Umbilical cord (tissue), 2 donors: ENCODE data around the gene MYO3B. TPM values are rescaled to one million over a fixed set of nuclear protein-coding genes. Genes with fewer than 3 reads are reported as not detected.

ENCODE experiments used
- DNase-seq: peaks from one replicate; pipeline ENCODE4 v3.0.0-alpha.2; 2015; ENCODE audit warnings: low spot score
- total RNA-seq: library from RNA; depleted of rRNA; stranded (reverse); fragments of >200 nt; gene quantifications from one replicate; pipeline ENCODE4 v1.2.3, GENCODE V29; 2014; ENCODE audit warnings: low replicate concordance; ENCODE audit not compliant: insufficient read depth

The MYO3B gene
- total RNA-seq, 1 donor from 2014 or later, result 3.9 TPM

DNA sequence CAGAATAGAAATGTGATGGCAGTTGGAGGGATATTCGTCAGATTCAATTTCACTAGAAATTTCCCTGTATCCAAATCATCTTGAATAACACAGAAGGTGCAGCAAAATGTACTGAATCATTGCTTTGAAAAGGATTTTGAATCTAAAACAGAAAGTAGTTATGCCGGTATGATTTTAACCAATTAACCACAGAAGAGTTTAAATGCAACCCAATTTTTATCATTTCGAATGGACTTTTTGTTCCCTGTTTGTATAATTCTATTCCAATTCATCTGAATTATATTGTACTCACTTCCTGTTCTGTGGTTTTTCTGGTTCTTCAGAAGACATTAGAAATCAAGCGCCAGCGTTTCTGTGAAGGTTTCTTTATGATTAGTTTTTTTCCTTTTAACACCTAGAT, 190.4 kb downstream of the MYO3B start:
- no peak for DNase-seq

DNA sequence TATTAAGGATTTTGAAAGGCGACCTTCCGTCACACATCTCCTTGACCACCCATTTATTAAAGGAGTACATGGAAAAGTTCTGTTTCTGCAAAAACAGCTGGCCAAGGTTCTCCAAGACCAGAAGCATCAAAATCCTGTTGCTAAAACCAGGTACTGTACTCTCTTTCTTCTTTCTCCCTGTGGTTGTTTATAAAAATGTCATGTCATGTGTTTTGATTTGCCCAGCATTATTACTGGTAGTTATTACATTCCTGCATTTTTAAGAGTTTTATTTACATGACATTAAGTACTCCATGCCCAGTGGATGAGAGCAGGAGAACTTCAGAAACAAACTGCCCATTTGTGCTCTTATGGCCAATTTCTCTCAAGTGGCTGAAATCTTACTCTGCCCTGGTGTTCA, 191.3 kb downstream of the MYO3B start:
- DNase-seq, result no peak

DNA sequence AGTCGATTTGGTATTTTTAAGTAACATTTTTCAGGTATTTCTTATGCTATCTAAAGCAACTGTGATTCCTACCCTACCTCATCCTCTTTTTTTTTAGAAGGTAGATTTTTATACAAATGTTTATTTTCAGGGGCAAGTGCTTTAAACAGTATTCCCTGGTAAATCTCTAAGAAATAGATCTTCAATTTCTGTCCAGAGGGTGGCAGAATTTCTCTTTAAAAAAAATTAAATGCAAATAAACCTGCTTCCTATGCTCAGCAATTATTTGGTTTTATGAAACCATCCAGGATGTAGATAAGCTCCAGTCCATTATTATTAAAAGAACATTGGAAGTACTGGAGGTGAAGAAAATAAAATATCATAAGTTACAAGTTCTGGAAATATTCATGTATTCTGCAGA, 191.9 kb downstream of the MYO3B start:
- DNase-seq, result peak; percentile 54

DNA sequence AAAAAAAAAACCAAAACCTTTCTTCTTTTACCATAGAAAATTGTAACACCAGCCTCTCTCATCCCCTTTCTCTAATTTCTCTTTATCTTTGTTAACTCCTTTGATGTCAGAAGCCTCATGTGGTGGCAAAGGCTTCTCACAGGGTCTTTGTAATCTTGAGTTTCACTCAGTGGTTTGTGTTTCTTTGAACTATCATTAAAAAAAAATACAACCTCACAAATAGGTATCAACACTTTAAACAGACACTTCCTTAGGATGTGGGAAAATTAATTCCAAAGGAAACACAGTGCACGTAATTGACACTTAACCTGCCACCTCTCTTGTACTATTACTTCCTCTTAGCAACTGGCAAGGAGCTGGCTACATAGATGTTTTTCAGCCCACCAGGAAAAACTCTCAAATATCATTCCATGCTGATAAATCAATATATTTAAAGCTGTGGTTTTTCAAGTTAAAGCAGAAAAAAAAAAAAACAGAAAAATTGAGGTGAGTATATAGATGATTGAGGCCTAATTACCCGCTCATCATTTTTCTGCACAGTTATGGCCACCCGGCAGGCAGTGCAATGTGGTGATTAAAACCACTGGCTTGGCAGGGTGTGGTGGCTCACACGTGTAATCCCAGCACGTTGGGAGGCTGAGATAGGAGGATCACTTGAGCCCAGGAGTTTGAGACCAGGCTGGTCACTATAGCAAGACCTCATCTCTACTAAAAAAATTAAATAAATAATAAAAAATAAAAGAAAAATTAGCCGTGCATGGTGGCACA, 193.5 kb downstream of the MYO3B start:
- no peak for DNase-seq

DNA sequence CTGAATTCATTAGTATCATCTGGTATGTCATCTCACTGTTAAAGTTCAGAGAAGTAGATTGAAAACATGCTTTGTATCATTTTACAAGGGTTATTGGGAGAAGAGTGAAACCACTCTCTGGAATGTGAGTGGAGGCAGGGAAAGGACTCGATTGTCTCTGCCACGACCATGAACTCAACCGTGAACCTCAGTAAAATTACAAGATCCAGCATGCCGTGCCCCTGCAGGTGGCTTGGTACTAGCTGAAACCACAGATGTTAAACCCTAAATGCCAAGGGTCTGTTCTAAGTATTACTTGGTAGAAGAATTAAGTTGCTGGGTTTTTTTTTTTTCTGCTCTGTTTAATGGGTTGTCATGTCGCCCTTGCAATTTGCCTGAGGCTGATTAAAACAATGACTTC, 197.2 kb downstream of the MYO3B start:
- DNase-seq, result no peak

DNA sequence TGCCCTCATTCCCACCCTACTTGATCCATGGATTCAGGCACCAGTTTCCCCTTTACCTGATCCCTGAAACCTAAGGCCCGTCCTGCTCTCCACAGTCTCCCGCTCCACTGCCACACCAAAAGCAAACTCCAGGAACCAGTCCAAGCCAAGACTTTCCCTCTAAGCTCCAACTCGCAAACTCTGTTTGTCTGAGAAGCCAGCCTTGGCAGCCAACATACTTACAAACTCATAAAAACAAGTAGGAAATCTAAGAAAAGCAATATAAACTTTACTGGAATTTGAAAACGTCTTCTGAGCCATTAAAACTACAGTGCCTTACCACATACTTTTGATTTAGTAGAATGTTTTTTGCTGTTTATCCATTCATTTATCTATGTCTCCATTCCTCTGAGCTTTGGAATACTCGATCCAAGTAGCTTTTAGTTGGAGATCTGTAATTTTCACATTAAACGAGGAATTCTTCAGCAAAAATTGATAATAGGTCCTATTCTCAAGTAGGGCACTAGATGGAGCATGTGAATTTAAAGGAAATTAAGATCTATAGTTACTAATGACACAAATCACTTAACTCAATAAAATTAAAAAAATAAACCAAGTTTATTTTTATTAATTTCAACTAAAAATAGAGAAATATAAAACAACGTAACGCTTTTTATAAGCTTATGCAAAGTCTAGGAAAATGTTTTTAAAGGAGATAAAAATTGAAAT, 199.7 kb downstream of the MYO3B start:
- peak; percentile 93 for DNase-seq

DNA sequence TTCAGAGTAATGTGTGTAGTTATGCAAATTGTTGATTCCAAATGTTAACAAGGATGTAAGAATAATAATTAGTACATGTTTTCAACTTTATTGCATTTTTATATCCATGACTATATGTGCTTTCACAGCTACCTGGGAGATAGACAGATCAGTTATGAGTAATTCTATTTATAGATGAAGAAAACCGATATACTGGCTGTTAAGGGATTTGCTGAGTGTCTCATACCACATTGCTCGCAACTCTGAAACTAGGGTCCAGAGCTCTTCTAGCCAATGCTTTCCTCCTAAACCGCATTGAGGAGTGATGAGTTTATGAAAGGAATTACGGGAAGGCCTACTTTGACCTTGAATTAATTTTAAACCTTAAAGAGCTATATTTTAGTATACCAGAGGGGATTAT, 202.3 kb downstream of the MYO3B start:
- DNase-seq, result no peak

DNA sequence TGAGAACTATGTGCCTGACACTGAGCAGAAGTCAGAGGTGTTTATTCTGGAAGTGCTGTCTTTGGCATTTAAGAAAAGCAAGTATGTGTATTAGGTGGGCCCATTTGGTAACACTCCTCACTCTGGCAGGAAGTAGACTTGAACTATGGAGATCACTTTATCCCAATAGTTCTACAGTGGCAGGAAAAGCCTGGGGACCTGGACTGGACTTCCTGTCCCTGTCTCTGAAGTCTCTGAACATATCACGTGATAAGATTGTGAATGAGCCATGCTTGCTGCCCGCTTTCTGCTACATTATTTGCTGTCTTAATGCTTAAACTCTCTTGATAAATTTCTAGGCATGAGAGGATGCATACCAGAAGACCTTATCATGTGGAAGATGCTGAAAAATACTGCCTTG, 203.7 kb downstream of the MYO3B start:
- no peak for DNase-seq

DNA sequence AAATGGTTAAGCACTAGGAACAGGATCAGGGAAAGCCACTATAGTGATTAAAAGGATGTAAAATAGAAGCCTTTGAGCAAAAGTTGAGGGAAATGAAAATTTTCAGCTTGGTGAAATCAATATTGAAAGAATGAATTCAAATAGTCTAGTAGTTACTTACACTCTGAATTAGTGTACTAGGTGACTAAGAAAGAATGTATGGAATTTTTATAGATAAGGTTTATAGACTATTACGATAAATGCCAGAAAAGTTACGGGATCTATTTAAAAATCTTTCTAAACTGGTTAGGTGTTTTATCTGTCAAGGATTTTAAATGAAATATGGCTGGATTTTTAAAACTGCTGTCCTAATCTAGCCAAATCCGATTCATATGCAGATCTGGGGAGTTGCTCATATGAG, 208.6 kb downstream of the MYO3B start:
- peak; percentile 69 for DNase-seq

DNA sequence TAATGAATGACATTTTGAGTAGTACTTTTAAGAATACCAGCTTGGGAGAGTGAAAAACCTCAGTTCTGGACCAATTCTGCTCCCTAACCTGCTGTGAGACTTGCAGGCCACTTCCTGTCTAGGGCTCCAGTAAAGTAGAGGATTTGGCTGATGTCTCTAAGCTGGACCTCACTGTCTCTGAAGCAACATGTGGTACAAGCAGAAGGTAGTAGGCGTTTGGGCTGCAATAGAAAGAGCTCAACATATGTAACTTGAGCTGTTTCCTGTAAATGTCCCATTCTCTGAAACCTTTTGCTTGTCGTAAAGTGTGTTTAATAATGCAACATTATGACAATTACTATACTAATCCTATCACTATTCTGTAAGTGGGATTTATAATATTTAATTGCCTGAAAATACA, 213.1 kb downstream of the MYO3B start:
- DNase-seq, result no peak

DNA sequence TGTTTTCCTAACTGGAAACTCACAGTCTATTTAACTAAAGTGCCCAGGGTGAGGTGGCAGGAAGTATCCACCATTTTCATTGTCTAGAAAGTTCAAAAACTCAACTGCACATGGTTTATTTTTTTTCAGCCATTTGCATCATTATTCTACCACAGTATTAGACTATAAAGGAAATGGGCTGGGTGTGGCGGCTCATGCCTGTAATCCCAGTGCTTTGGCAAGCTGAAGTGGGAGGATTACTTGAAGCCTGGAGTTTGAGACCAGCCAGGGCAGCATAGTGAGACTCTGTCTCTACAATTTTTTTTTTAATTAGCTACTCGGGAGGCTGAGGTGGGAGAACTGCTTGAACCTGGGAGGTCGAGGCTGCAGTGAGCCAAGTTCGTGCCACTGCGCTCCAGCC, 213.8 kb downstream of the MYO3B start:
- DNase-seq, result peak; percentile 73

DNA sequence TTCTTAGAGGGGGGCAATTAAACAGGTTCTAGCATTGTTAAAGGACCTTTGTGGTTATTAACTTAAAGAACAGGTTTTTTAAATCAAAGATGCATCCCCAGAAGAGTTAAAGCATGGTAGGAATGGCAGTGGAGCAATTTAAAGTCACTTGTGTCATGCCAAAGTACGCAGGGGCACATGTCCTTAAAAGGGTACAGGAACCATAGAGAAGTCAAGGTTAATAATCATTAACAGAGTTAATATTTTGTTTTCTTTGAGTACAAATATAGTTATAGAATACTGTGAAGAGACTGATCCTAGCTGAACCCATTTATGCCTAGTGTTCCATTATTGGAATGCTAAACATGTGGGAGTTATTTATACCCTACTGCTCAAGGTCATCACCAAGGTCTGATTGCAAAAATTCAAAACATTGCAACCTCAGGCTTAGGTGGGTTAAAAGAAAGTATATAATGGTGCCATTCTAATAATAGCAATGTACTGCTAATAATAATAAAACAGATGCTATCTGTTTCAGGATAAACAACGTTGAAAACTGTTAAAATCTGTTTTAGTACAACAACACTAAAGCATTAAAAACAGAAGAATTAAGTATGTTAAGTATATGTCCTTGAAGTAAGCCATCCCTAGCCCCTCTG, 216.0 kb downstream of the MYO3B start:
- DNase-seq, result no peak

DNA sequence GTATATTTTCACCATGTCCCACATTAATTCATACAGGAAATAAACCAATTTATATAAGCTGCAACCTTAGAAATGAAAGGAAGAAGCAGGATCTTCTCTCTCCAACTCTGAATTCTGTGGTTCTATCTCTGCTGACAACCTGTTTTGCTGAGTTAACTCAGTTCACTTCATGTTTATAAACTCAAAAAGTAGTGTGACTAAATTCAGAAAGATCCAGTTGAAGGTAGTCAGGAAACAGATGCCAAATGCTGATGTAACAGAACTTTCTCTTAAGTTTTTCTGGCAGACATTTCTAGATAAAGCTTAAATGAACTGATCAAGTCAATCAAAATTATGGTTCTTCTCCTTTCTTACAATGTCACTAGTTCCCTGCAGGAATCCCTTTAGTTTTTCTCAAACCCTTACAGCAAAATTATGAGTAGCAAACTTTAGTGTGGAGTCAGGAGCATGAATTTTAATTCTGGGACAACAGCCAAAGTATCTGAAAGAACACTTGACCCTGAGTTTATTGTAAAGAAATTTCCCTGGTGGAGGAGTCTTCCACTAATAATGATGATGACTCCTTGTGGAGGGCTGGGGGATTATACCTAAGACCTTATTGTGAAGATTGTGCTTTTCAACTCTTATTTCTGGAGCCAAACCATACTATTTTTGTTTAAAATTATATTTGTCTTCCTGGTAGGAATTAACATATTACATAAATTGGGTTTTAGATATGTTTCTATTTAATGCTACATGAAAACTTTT, 216.9 kb downstream of the MYO3B start:
- DNase-seq, result peak; percentile 42

DNA sequence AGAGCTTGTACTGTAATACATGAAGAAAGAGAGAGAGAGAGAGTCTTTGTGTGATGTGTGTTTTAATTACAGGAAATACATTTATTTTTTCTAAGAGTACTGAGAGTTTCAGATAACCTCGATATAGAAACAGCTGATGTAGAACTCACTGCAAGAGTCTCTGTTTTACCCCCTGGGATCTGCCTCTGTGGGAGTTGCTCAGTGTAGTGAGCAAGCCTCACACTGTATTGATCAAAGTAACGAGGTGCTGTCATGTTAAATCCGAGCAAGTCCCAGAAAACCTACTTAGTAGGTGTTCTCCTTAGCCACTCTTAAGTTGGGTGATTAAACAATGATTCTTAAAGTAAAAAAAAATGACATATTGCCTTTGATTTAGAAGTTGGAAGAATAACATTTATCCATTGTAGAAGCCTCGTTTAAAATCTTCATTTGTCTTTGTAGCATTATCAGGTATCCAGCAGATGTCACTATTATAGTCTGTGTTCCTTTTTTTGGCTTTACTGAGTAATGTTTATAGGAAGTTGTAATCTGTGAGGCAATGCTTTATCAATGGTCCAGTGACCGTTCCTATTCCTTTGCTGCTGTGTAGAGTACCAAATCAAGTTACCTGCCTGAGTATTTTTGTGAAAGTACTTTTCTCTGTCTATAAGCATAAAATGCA, 219.0 kb downstream of the MYO3B start:
- no peak for DNase-seq

DNA sequence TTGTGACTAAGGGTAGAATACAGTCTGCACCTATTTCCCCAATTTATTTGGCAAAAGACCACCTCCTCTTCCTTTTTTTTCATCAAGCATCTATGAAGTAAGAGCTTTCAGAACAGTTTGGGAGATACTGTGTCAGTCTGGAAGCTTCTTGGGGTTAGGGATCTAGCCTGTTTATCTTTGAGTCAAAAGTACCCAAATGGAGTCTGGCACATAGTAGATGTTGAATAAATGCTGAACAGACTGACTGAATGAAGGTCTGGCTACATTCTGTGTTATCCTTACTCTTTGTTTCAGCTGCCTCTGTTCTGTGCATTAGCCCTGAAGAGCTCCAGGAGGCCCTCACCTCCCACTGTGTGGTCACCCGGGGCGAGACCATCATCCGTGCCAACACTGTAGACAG, 223.2 kb downstream of the MYO3B start:
- no peak for DNase-seq

DNA sequence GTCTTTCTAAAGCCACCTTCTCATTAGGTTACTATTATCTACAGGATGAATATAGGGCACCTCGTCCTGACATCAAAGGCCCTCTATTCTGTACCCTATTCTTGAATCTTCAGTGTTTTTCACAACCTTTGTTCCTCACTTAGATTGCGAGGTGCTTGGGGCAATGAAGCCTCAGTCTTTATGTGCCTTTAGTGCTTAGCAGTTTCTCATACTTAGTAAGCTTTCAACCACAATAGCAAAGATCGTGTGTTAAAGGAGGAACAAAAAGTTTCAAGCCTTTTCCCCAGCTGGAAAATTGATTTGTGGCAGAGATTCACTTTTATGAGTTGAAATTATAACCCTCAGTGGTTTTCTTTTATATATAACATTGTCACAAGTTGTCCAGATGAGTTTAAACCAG, 226.9 kb downstream of the MYO3B start:
- DNase-seq, result no peak

DNA sequence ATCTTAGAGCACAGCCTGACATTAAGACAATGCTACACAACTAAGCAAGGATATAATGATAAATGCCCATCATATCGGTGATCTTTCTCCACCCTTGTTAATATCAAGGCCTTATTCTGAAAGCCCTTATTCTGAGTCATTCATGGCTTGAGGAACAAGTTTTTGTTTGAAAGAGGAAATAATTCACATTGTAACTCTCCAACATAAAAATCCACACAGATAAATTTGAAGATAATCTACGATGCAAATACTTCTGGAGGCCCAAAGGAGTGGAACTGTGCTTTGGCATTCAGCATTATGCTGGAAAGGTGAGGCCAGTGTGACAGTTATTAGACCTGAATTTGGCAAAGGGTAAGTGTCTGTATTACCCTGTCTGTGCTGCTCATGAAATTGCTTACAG, 227.4 kb downstream of the MYO3B start:
- DNase-seq, result no peak

DNA sequence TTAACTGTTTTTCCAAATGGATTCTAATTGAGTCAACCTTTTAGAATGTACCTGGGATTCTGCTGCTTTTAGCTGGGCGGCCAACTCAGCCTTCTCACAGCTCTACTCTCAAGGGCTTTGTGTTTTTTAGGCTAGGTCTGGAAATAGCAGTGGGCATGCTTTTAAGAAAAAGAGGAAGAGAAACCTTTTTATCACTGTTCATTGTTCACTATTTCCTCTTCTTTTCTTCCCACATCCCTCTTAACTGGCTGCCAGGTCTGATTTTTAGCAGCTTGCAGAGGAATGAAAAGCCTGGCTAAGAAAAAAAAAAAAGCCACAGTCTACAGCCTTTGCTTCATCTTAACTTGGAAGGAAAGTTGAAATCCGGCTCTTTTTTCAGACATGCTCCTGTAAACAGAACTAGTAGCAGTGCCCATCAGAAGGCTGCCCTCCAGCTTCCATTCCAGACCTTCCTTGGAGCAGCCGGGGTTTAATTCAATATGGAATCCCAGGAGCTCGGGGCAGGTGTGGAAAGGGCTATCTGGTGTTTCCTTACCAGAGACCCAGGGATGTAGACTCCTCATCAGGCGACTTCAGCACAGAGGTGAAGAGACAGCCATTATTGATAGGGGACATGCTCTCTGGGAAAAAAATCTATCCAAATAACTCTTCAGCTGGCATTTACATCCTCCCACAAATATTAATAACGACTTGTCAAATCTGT, 230.7 kb downstream of the MYO3B start:
- DNase-seq, result peak; percentile 35

DNA sequence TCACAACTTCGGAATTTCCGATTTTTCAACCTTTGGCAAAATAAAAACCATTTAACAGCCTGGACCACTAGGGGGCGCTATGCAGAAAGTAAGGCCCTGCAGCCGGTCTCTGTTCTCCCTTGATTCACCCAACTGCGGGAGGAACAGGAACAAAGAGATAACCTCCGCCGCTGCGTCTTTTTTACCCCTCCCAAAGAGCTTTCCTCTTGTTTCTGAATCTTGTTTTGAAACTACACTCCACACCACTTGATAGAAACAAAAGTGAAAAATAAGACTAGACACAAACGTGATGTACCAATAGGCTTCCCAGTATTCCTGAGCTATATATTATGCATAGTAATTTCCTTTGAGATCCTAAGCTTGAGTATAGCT, 231.2 kb downstream of the MYO3B start:
- peak; percentile 77 for DNase-seq

DNA sequence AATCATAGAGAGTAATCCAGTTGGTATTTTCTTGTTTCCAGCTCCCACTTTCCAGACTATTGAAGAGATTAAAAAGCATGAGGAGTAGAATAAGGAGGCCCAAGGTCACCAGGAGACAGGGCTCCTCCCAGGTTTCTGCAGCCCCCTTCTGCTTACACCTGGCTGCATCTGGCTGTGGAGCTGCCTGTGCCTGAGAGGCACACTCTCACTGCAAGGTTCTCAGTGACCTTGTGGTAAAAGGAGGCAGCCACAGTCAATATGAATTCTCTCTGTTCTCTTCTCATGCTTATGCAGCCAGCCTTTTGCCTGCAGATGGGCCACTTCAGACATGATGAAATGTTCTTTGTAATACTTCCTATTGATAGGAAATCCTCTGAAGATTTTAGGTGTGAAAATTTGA, 233.7 kb downstream of the MYO3B start:
- DNase-seq, result no peak
